Activated CD4-positive, alpha-beta memory T cell treated with anti-CD3 and anti-CD28 coated beads for 36 hours (primary cell): ENCODE results near the gene RMDN3. TPM values are rescaled to one million over a fixed set of nuclear protein-coding genes. Genes with fewer than 3 reads are reported as not detected.

Experiments used
- CTCF ChIA-PET: fragments of 350-600 bp; sonication (Branson Sonifier 250); formaldehyde crosslinking; loops from one replicate; lab custom pipeline; 2021; ENCODE audit warnings: antibody characterized with exemption, inconsistent platforms; lab: Charles Lee
- POLR2A ChIA-PET: fragments of 350-600 bp; sonication (Branson Sonifier 250); formaldehyde crosslinking; loops from one replicate; lab custom pipeline; 2021; ENCODE audit warnings: antibody characterized with exemption; lab: Charles Lee
- DNase-seq: peaks from one replicate; pipeline ENCODE4 v3.0.0-alpha.2; 2020
- H3K27ac Mint-ChIP-seq: one replicate; pipeline ENCODE4 v1.8.0; 2021; ENCODE audit warnings: mixed read lengths
- H3K27me3 Mint-ChIP-seq: one replicate; pipeline ENCODE4 v1.8.0; 2021; ENCODE audit warnings: mixed read lengths
- H3K36me3 Mint-ChIP-seq: one replicate; pipeline ENCODE4 v1.8.0; 2021; ENCODE audit warnings: mixed read lengths
- H3K4me1 Mint-ChIP-seq: one replicate; pipeline ENCODE4 v1.8.0; 2021; ENCODE audit warnings: low read depth, mixed read lengths
- H3K4me3 Mint-ChIP-seq: one replicate; pipeline ENCODE4 v1.8.0; 2021; ENCODE audit warnings: mild to moderate bottlenecking, mixed read lengths
- H3K9me3 Mint-ChIP-seq: one replicate; pipeline ENCODE4 v1.8.0; 2021; ENCODE audit warnings: mixed read lengths
- intact Hi-C: fragments of 100-400 bp; cut with micrococcal nuclease; formaldehyde crosslinking; loops from one replicate; pipeline ENCODE4 v1.15.1; 2023
- total RNA-seq, 2 experiments: library from RNA; stranded (reverse); gene quantifications; one replicate each; pipeline ENCODE4 v1.2.3, GENCODE V29; 2021

Gene RMDN3
- total RNA-seq, 2 experiments from 2014 or later, result 22.6 to 22.7 TPM

DNA sequence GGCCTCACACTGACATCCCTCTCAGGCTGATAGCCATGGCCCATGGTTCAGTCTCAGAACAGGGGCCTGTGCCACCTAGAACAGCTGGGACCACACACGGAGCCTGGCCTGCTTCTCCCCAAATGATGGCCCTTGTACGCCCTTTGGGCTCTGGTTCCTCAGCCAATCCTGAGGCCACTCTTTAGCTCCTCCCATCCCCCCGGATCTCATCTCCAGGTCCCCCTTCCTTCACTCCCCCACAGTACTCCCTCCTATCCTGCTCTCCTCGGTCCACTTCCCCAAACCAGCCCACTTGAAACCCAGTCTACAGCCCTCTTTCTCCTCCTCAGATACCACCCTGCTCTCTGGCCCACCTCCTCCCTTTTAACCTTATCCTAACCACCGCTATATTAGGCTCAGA is 34.1 kb upstream of the RMDN3 start:
- ChIA-PET POLR2A (interaction anchor here (0.6 to 1.1 kb wide), 3 partner anchors 9 to 157 kb away, joined by 3 read pairs; no protein-coding TSS in a partner anchor), CTCF (interaction anchor here (0.5 to 0.9 kb wide), 2 partner anchors 105 to 213 kb away, joined by 3 to 4 read pairs; partner anchors contain the start of gene VPS18)
- intact Hi-C loops, result no loop called here
- H3K4me1 Mint-ChIP-seq, result peaks cover 40% of the 10 kb centered on the region
- H3K4me3 Mint-ChIP-seq, result no peak overlapping the region
- no peaks in the 10 kb centered on the region for H3K9me3 Mint-ChIP-seq
- no peak overlapping the region for H3K27ac Mint-ChIP-seq
- H3K36me3 Mint-ChIP-seq, result peaks cover 4% of the 10 kb centered on the region
- H3K27me3 Mint-ChIP-seq, result no peaks in the 10 kb centered on the region
- DNase-seq, result no peak

DNA sequence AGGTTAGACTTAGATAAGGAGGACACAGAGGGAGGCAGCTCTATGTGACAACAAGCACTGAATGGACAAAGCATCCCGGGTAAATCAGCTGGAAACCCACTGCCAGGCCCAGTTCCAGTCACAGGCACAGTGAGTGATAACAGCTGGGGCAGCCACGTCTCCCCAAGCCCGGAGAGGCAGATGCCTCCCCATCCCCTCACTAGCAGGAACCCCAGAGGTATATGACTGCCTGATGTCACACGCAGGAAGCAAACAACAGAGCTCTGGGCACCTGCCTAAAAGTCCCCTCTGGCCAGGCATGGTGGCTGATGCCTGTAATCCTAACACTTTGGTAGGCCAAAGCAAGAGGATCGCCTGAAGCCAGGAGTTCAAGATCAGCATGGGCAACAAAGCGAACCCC is 32.9 kb upstream of the RMDN3 start:
- Mint-ChIP-seq H3K4me1 (peaks cover 32% of the 10 kb centered on the region), H3K27ac (peak overlapping the region; percentile 49), H3K4me3 (no peak overlapping the region), H3K36me3 (peaks cover 2% of the 10 kb centered on the region), H3K27me3 (no peaks in the 10 kb centered on the region), H3K9me3 (no peaks in the 10 kb centered on the region)
- ChIA-PET POLR2A (interaction anchor here (0.9 to 1.3 kb wide), 5 partner anchors 9 to 107 kb away, joined by 3 read pairs; partner anchors contain the start of gene GCHFR), CTCF (interaction anchor here (1.0 to 7.0 kb wide), 6 partner anchors 23 to 199 kb away, joined by 3 to 47 read pairs (median 5); partner anchors contain the start of genes GCHFR and VPS18)
- no peak for DNase-seq
- intact Hi-C loops, result no loop called here

DNA sequence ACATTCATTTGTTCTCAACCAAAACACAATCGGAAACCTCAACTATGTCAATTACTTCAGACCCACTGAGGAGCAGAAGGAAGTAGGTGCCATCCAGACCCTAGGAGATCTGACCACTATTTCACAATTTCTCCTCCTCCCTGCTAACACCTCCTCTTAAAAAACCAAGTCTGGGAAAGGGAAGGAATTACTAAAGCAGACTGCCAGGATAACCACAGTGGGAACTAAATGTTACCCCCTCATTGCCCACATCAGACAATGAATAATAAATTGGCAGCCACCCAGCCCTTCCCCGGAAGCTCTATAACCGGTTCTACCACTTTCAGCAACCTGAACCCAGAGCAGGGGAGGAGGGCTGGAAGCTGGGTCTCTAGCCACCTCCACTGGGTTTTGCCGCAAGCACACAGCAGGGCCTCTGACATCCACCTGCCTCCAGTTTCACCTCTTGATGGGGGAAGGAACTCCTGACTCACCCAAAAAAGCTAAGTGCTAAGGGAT is 32.3 kb upstream of the RMDN3 start:
- intact Hi-C loops, result no loop called here
- CTCF ChIA-PET, result interaction anchor here (1.0 to 7.0 kb wide), 7 partner anchors 23 to 199 kb away, joined by 3 to 47 read pairs (median 4); partner anchors contain the start of genes GCHFR and VPS18
- POLR2A ChIA-PET, result interaction anchor here (0.9 to 1.3 kb wide), 4 partner anchors 9 to 108 kb away, joined by 3 read pairs; partner anchors contain the start of gene GCHFR
- Mint-ChIP-seq H3K27ac (peak overlapping the region; percentile 49), H3K36me3 (peaks cover 2% of the 10 kb centered on the region), H3K27me3 (no peaks in the 10 kb centered on the region), H3K4me3 (no peak overlapping the region), H3K4me1 (peaks cover 35% of the 10 kb centered on the region), H3K9me3 (no peaks in the 10 kb centered on the region)
- DNase-seq, result peak; percentile 80

DNA sequence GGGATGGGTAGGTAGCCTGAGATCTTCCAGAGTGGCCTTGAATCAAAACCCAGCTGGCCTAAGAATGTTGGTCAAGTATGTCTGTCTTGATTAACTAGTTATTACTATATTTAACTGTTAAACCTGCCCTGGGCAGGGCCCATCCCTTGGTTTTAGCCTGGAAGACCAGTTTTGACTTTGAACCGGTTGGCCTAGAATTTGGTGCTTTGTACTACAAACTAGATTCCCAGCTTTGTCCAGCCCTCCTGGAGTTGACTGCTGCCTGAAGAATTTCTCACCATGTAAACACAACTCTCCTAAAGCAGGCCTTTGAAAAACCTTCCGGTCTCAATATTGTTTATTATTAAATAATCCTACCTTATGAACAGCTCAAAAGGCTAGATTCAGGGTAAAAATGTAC is 30.8 kb upstream of the RMDN3 start:
- Mint-ChIP-seq H3K36me3 (peaks cover 2% of the 10 kb centered on the region), H3K4me1 (peaks cover 31% of the 10 kb centered on the region), H3K27ac (no peak overlapping the region), H3K27me3 (no peaks in the 10 kb centered on the region), H3K9me3 (no peaks in the 10 kb centered on the region), H3K4me3 (no peak overlapping the region)
- CTCF ChIA-PET, result interaction anchor here (1.0 to 7.0 kb wide), 6 partner anchors 9 to 121 kb away, joined by 3 to 47 read pairs (median 4); partner anchors contain the start of gene GCHFR
- no peak for DNase-seq
- POLR2A ChIA-PET, result no interaction called here
- intact Hi-C loops, result no loop called here

DNA sequence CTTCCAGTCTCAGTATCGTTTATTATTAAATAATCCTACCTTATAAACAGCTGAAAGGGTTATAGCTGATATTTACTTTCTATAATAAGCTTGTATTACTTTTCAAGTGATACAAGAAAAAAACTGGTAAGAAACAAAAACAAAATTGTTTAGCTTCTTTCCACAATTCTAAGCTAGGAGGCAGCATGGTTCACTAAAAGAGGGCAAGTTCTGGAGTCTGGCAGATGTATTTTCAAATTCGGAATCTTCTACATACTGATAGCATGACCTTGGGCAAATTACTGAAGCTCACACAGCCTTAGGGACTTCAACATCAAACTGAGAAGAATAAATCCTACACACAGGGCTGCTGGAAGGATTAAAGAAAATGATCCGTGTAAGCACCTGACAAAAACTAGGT is 30.1 kb upstream of the RMDN3 start:
- no peak overlapping the region for H3K27ac Mint-ChIP-seq
- intact Hi-C loops, result no loop called here
- ChIA-PET POLR2A (no interaction called here), CTCF (interaction anchor here (1.1 to 7.0 kb wide), 6 partner anchors 8 to 195 kb away, joined by 3 to 47 read pairs (median 4); partner anchors contain the start of gene GCHFR)
- no peak for DNase-seq
- H3K27me3 Mint-ChIP-seq, result no peaks in the 10 kb centered on the region
- no peaks in the 10 kb centered on the region for H3K9me3 Mint-ChIP-seq
- no peak overlapping the region for H3K4me3 Mint-ChIP-seq
- H3K36me3 Mint-ChIP-seq, result peaks cover 2% of the 10 kb centered on the region
- H3K4me1 Mint-ChIP-seq, result peaks cover 31% of the 10 kb centered on the region

DNA sequence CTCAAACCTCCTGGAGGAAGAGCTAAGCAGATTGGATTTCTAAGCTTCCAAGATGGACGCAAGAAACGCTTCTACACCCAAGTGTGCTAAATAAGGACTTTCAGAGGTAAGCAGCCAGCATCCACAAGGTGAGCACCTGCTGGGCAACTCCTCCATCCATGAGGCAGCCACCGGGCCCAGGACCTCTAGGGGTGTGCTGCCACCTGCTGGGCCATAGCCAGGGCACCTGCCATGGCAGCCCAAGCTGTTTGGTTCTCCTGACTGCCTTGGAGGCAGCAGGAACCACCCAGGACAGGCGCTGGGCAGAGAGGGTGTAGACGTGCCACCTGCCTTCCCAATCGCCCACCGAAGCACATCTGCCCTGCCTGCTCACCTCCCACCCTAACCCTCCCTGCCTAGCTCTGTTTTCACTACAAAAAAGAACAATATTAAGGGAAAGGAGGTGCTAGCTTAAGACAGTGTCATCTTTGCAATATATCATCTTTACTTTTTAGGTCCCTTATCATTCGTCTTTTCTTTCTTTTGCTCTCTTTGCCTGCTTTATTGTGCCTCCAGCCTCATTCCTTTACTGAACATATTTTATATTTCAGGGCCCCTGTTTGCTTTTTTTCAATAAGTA is 27.7 kb upstream of the RMDN3 start:
- H3K36me3 Mint-ChIP-seq, result peaks cover 9% of the 10 kb centered on the region
- ChIA-PET CTCF (interaction anchor here (0.6 to 7.0 kb wide), 43 partner anchors 8 to 262 kb away, joined by 3 to 47 read pairs (median 5); partner anchors contain the start of genes C15orf62, DNAJC17, GCHFR and RAD51), POLR2A (interaction anchor here (0.5 to 0.7 kb wide), 2 partner anchors 107 to 110 kb away, joined by 3 read pairs; no protein-coding TSS in a partner anchor)
- H3K27me3 Mint-ChIP-seq, result no peaks in the 10 kb centered on the region
- intact Hi-C loops, result loop anchor here (1.0 to 2.0 kb wide), 3 partner anchors 18 to 103 kb away; partner anchors contain the start of gene GCHFR
- peak; percentile 87 for DNase-seq
- no peak overlapping the region for H3K4me3 Mint-ChIP-seq
- H3K27ac Mint-ChIP-seq, result no peak overlapping the region
- peaks cover 22% of the 10 kb centered on the region for H3K4me1 Mint-ChIP-seq
- H3K9me3 Mint-ChIP-seq, result no peaks in the 10 kb centered on the region

DNA sequence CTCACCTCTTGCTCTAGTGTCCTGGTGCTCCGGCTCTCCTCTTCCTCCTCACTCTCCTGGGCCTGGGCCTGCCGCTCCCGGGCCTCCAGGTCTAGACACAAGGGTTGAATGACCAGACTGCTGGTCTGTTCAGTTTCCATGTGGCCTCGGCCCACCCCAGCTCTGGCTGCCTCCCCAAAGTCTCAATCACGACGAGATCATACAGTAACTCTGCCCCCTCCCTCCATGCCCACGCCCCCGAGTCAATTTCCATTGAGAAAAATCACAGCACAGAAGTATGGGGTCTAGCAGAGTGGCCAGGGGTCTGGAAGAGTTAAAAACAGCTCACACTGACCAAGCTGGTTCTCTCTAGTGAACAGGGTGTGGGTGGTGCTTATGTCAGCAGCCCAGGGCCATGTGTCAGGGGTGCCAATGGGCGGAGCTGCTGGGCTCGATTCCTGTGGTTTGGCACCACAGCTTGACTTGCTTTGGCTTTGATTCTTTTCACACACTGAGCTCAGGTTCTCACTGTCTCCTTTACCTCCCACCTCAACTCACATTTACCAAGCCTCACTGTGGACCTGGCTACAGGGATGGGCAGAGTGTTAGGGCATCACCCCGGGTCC is 21.6 kb upstream of the RMDN3 start:
- no peak overlapping the region for H3K27ac Mint-ChIP-seq
- POLR2A ChIA-PET, result interaction anchor here (0.6 to 0.9 kb wide), 2 partner anchors 13 to 128 kb away, joined by 3 read pairs; no protein-coding TSS in a partner anchor
- intact Hi-C loops, result no loop called here
- CTCF ChIA-PET, result interaction anchor here (0.6 to 2.0 kb wide), 7 partner anchors 9 to 444 kb away, joined by 3 to 6 read pairs (median 4); partner anchors contain the start of gene VPS18
- no peaks in the 10 kb centered on the region for H3K27me3 Mint-ChIP-seq
- peaks cover 7% of the 10 kb centered on the region for H3K4me1 Mint-ChIP-seq
- H3K4me3 Mint-ChIP-seq, result no peak overlapping the region
- DNase-seq, result peak; percentile 62
- H3K9me3 Mint-ChIP-seq, result no peaks in the 10 kb centered on the region
- H3K36me3 Mint-ChIP-seq, result peaks cover 24% of the 10 kb centered on the region

DNA sequence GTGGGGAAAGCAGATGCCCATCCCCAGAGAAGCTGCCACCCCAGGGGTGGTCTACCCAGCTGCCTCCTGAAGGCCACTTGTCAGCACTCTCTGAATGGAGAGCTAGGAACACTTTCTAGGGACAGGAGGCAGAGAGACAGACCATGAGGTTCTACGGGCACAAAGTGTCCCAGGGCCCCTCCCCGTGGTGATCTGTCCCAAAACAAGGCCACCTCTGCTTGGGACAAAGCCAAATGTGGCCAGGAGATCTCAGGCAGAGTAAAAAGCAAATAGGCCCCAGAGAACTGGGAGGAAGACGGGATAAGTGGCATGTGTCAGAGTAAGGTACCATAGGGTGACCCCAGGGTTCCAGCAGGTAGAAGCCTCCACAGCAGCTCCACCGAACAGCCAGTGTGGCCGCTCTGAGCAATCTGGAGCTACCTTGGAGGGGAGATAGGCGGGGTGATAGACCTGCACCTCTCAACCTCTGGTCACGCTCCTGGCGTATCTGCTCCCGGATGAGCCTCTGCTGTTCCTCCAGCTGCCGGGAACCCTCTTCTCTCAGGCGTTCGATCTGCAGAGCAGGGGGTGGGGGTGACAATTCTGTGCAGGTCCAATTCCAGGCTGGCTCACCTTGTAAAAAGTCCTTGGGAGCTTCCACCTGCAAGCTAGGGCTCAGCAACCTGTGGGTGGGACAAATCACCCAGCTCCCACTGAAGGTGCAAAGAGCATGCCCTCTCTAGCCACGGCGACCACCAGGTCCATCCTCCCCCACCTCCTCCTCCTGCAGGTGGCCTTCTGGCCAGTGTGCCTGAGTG is 20.9 kb upstream of the RMDN3 start:
- Mint-ChIP-seq H3K4me3 (no peak overlapping the region), H3K9me3 (no peaks in the 10 kb centered on the region), H3K27ac (no peak overlapping the region), H3K36me3 (peaks cover 24% of the 10 kb centered on the region), H3K4me1 (peaks cover 7% of the 10 kb centered on the region), H3K27me3 (no peaks in the 10 kb centered on the region)
- intact Hi-C loops, result no loop called here
- no peak for DNase-seq
- ChIA-PET POLR2A (interaction anchor here (0.9 kb wide), 1 partner anchor 13 kb away, joined by 3 read pairs; no protein-coding TSS in a partner anchor), CTCF (interaction anchor here (0.6 to 2.0 kb wide), 7 partner anchors 10 to 445 kb away, joined by 3 to 6 read pairs (median 4); partner anchors contain the start of gene VPS18)

DNA sequence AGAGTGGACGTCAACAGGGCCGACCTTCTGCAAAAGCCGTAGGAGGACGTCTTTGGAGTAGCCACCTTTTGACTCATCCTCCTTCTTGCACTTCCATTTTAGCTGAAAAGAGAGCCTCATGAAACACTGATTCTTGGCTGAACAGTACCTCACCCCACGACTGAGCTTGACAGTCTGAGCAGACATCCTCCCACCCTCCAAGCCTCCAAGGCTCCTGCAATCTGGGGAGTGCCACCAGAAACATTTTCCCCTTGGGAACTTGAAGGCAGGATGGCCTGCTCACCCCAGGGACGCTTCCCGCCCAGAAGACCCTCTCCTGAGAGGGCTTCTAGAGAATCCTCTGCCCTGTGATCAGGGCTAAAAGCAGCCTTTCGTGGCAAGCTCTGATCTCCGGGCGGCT is 20.0 kb upstream of the RMDN3 start:
- H3K4me1 Mint-ChIP-seq, result peaks cover 10% of the 10 kb centered on the region
- H3K9me3 Mint-ChIP-seq, result no peaks in the 10 kb centered on the region
- DNase-seq, result no peak
- no peaks in the 10 kb centered on the region for H3K27me3 Mint-ChIP-seq
- peaks cover 24% of the 10 kb centered on the region for H3K36me3 Mint-ChIP-seq
- ChIA-PET POLR2A (no interaction called here), CTCF (no interaction called here)
- H3K27ac Mint-ChIP-seq, result no peak overlapping the region
- H3K4me3 Mint-ChIP-seq, result no peak overlapping the region
- intact Hi-C loops, result no loop called here

DNA sequence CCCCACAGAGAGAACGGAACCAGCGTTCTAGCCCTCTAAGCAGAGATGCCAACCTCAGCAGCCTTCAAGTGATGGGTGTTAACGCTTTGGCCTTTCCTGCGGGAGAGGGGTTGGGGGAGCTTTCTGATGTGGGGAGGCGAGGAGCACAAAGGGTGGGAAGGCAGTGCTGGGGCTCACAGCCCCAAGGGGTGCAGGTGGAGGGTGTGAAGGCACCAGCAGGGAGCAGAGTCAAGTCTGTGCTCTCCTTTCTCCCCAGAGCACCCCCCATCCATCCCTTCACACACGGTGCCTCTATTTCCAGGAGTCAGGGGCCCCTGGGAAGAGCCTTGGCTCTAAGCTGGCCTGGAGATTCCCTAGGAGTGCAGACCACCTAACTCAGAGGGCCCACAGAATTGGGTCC is 18.8 kb upstream of the RMDN3 start:
- POLR2A ChIA-PET, result interaction anchor here (0.5 kb wide), 1 partner anchor 8 kb away, joined by 4 read pairs; no protein-coding TSS in a partner anchor
- Mint-ChIP-seq H3K36me3 (peaks cover 18% of the 10 kb centered on the region), H3K27ac (no peak overlapping the region), H3K27me3 (no peaks in the 10 kb centered on the region), H3K9me3 (no peaks in the 10 kb centered on the region), H3K4me1 (peaks cover 21% of the 10 kb centered on the region), H3K4me3 (no peak overlapping the region)
- no peak for DNase-seq
- intact Hi-C loops, result no loop called here
- CTCF ChIA-PET, result interaction anchor here (0.7 to 1.3 kb wide), 3 partner anchors 9 to 30 kb away, joined by 3 to 4 read pairs (median 3); no protein-coding TSS in a partner anchor

DNA sequence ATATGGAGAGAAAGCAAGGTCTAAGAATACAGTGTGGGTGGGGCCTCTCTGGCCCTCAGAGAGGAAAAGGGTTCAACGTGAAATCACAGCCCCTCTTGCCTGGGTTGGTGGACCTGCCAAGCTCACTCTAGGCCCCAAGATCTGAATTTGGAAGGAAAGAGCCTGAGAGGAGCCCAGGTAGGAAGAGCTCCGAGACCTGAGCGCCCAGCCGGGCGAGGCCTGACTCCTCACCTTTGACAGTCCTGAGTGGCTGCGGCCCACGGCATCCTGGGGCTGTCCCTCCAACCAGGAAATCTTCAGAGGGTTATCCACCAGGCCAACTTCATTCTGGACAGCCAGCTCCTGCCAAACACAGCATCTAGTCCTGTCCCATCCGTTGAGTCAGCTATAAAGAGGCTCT is 18.4 kb upstream of the RMDN3 start:
- ChIA-PET CTCF (interaction anchor here (0.7 to 1.3 kb wide), 3 partner anchors 9 to 29 kb away, joined by 3 to 4 read pairs (median 3); no protein-coding TSS in a partner anchor), POLR2A (no interaction called here)
- intact Hi-C loops, result no loop called here
- Mint-ChIP-seq H3K27ac (no peak overlapping the region), H3K36me3 (peaks cover 18% of the 10 kb centered on the region), H3K27me3 (no peaks in the 10 kb centered on the region), H3K4me3 (no peak overlapping the region), H3K4me1 (peaks cover 24% of the 10 kb centered on the region), H3K9me3 (no peaks in the 10 kb centered on the region)
- DNase-seq, result no peak
